ENCODE data around the gene SLC5A10. TPM values are rescaled to one million over a fixed set of nuclear protein-coding genes. Genes with fewer than 3 reads are reported as not detected.
A peak's percentile ranks its signal among the peaks of the same experiment; 100 is the strongest.
"Not testable (repeated sequence)": the region's sequence is repeated elsewhere in the genome, so short reads cannot be mapped to it uniquely, and the experiment has no call there.

SLC5A10 gene
- total RNA-seq, 6 experiments from 2014 or later: 0.07 to 0.14 TPM; not detected in 4

DNA sequence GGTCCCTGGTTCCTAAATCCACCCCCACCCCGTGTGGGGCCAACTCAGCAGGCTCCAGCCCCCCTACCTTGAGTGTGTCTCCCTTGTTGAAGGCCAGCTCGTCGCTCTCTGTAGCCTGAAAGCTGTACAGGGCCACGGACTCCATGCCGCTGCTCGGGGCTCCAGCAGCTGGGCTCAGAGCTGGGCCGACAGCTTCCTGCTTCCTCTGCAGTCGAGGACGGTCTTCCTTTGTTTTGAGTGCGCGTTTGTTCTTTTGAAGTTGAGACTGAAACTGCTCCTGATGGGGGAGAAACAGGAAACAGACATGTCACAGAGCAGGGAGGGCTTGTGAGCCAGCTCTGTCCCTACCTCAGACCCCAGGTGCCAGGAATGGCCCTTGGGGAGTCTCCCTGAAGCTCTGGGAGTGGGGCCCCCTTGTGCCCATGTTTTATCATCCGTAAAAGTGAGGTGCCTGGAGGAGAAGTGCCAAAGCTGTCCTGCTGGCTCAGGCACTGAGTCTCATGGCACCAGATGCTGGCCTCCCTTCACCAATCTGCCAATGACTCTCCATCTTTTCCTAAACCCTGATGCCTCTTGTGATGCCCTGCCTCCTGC is 94.9 kb downstream of the SLC5A10 start, which contains the start of gene GRAP:
TSS of gene GRAP (minus strand) at position 176 of the 594 bp plus-strand sequence. CDS start at position 145, 31 bp downstream.
- H3K9me3 ChIP-seq; H3K27me3 ChIP-seq; H3K4me3 ChIP-seq; H3K27ac ChIP-seq; H3K36me3 ChIP-seq; DNase-seq; H3K4me1 ChIP-seq; intact Hi-C loops (cut with DNase I): not testable (repeated sequence)
- ATAC-seq: peak; percentile 49 to 57 (median 54)
- no CpG with 5 or more reads among the region's 12 CpGs for WGBS (ENCODE audit: insufficient coverage, low coverage, low lambda C conversion rate, missing lambda C conversion rate)

DNA sequence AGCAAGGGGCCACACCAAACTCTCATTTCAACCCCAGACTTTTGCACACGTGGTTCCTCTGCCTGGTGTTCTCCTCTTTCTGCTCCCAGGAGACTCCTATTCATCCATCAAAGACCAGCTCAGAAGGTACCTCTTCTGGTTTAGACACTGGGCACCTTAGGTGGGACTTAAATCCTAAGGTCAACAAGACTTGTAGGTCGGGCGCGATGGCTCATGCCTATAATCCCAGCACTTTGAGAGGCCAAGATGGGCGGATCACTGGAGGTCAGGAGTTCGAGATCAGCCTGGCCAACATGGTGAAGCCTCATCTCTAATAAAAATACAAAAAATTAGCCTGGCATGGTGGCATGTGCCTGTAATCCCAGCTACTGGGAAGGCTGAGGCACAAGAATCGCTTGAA is 95.5 kb downstream of the SLC5A10 start:
- H3K27ac ChIP-seq; H3K27me3 ChIP-seq; DNase-seq; H3K4me1 ChIP-seq; H3K4me3 ChIP-seq; intact Hi-C loops (cut with DNase I); H3K9me3 ChIP-seq; ATAC-seq; H3K36me3 ChIP-seq: not testable (repeated sequence)
- 95% methylated on average over 4 of the region's 7 CpGs for WGBS (ENCODE audit: insufficient coverage, low coverage, low lambda C conversion rate, missing lambda C conversion rate)

DNA sequence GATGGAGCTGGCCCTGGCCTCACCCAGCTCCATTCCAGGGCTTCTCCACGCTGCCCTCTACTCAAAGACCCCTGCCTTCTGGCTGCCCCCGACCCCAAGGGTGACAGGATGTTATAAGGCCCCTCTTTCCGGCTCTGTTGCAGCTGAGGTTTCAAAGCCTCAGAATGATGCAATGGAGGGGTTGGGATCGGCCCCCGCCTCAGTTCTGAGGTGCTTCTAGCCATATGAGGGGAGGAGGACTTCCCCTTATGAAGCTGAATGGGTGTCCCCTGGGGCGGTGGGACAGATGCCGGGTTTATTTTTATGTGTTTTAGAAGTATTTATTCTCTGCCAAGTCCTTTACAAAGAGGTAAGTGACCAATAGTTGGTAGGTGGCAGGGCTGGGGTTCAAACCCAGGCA is 96.9 kb downstream of the SLC5A10 start:
- H3K27me3 ChIP-seq; H3K4me1 ChIP-seq; H3K27ac ChIP-seq; intact Hi-C loops (cut with DNase I); H3K4me3 ChIP-seq; ATAC-seq; DNase-seq; H3K9me3 ChIP-seq; H3K36me3 ChIP-seq: not testable (repeated sequence)
- no CpG with 5 or more reads among the region's 7 CpGs for WGBS (ENCODE audit: insufficient coverage, low coverage, low lambda C conversion rate, missing lambda C conversion rate)

DNA sequence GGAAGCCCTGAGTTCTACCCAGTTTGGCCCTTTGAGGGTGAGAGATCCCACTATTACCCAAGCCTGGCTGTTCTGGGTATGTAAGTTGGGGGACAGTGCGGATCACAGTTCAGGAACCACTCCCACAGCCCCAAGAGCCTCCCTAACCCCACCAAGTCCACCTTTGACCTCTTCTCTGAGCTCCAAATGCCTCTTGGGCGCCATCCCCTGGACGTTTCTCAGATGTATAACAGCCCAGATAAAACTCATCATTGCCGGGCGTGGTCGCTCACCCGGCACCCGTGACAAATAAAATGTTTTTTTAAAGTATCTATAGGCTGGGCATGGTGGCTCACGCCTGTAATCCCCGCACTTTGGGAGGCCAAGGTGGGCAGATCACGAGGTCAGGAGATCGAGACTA is 103.5 kb downstream of the SLC5A10 start:
- H3K27me3 ChIP-seq; H3K4me3 ChIP-seq; H3K9me3 ChIP-seq; DNase-seq; intact Hi-C loops (cut with DNase I); H3K36me3 ChIP-seq; H3K27ac ChIP-seq; H3K4me1 ChIP-seq: not testable (repeated sequence)
- WGBS (ENCODE audit: insufficient coverage, low coverage, low lambda C conversion rate, missing lambda C conversion rate): no CpG with 5 or more reads among the region's 12 CpGs
- peak; percentile 77 to 86 (median 80) for ATAC-seq

DNA sequence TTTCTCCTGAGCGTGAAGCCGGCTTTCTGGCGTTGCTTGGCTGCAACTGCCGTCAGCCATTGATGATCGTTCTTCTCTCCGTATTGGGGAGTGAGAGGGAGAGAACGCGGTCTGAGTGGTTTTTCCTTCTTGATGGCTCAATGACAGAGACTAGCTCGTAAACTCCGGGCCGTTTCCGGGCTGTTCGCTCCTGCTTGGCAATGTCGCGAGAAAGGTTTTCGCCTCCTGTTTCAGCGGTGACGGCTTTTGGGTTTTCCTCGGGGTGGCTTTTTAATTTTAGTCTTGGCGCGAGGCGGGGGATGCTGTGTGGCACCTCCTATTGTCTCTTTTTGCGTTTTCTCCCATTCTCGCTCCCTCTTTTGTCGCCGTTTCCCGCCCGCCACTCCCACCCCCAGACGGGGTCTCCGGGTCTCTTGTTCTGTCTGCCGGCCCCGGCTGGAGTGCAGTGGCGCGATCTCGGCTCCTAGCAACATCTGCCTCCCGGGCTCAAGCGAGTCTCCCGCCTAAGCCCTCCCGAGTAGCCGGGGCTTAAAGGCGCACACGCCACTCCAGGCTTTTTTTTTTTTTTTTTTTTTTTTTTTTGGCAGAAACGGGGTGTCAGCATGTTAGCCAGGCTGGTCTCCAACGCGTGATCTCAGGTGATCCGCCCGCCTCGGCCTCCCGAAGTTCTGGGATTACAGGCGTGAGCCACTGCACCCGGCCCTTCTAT is 110.2 kb downstream of the SLC5A10 start:
- H3K9me3 ChIP-seq; H3K36me3 ChIP-seq; H3K27me3 ChIP-seq; intact Hi-C loops (cut with DNase I); H3K27ac ChIP-seq; H3K4me3 ChIP-seq; H3K4me1 ChIP-seq: not testable (repeated sequence)
- ATAC-seq (peak; percentile 38 to 59 (median 40)), DNase-seq (peak; percentile 45 to 76 (median 64))
- 0% methylated on average over 16 of the region's 51 CpGs for WGBS (ENCODE audit: insufficient coverage, low coverage, low lambda C conversion rate, missing lambda C conversion rate)

DNA sequence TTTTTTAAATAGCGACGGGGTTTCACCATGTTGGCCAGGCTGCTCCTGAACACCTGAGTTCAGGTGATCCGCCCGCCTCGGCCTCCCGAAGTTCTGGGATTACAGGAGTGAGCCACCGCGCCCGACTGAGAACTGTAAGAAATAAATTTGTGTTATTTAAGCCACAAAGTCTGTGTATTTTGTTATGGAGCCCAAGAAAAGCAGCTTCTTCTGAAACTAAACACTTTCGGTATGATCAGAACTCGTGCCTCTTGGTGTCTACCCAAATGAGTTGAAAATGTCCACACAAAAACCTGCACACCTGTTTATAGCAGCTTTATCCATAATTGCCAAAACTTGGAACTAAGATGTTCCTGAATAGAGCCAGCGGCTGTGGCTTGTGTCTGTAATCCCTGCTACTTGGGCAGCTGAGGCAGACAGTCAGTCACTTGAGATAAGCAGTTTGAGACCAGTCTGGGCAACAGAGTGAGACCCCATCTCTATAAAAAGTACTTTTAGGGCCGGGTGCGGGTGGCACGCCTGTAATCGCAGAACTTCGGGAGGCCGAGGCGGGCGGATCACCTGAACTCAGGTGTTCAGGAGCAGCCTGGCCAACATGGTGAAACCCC is 110.9 kb downstream of the SLC5A10 start:
- H3K27me3 ChIP-seq; H3K36me3 ChIP-seq; H3K4me3 ChIP-seq; H3K4me1 ChIP-seq; intact Hi-C loops (cut with DNase I); H3K9me3 ChIP-seq; H3K27ac ChIP-seq; DNase-seq: not testable (repeated sequence)
- ATAC-seq: peak; percentile 73 to 89 (median 84)
- no CpG with 5 or more reads among the region's 20 CpGs for WGBS (ENCODE audit: insufficient coverage, low coverage, low lambda C conversion rate, missing lambda C conversion rate)

DNA sequence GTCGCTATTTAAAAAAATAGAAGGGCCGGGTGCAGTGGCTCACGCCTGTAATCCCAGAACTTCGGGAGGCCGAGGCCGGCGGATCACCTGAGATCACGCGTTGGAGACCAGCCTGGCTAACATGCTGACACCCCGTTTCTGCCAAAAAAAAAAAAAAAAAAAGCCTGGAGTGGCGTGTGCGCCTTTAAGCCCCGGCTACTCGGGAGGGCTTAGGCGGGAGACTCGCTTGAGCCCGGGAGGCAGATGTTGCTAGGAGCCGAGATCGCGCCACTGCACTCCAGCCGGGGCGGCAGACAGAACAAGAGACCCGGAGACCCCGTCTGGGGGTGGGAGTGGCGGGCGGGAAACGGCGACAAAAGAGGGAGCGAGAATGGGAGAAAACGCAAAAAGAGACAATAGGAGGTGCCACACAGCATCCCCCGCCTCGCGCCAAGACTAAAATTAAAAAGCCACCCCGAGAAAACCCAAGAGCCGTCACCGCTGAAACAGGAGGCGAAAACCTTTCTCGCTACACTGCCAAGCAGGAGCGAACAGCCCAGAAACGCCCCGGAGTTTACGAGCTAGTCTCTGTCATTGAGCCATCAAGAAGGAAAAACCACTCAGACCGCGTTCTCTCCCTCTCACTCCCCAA is 111.5 kb downstream of the SLC5A10 start:
- 0% methylated on average over 2 of the region's 44 CpGs for whole genome bisulfite sequencing (ENCODE audit: insufficient coverage, low coverage, low lambda C conversion rate, missing lambda C conversion rate)
- peak in 3 of 4 donors; percentile 43 to 64 (median 46) for ATAC-seq

DNA sequence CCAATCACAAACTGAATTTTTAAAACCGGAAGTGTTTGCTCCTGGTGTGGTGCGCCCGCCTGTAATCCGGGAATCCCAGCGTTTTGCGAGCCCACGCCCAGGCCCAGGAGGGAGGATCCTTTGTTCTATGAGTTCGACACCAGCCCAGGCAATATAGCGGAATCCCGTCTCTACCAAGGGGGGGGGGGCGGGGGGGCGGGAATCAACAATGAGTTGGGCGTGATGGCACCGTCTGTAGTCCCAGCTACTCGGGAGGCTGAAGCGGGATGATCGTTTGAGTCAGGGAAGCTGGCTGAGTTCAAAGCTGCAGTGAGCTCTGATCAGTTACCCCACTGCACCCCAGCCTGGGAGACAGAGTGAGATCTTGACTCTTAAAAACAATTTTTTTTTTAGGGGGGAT is 112.4 kb downstream of the SLC5A10 start:
- H3K36me3 ChIP-seq; H3K27me3 ChIP-seq; H3K9me3 ChIP-seq; H3K4me1 ChIP-seq; intact Hi-C loops (cut with DNase I); H3K4me3 ChIP-seq; ATAC-seq; H3K27ac ChIP-seq: not testable (repeated sequence)
- peak in 1 of 3 donors; percentile 13 for DNase-seq
- 0% methylated on average over 5 of the region's 17 CpGs for WGBS (ENCODE audit: insufficient coverage, low coverage, low lambda C conversion rate, missing lambda C conversion rate)

More for the DNA sequence above, 111.5 kb downstream of the SLC5A10 start:
- H3K4me3 ChIP-seq; H3K9me3 ChIP-seq; intact Hi-C loops (cut with DNase I); H3K36me3 ChIP-seq; H3K27me3 ChIP-seq; H3K4me1 ChIP-seq: not testable (repeated sequence)
- peak overlapping the region in 1 of 3 donors; percentile 74 for H3K27ac ChIP-seq
- TF ChIP-seq POLR2A (IDR thresholded peaks at IDR 0.05): peak; percentile 29
- DNase-seq: peak; percentile 77 to 91 (median 87)

DNA sequence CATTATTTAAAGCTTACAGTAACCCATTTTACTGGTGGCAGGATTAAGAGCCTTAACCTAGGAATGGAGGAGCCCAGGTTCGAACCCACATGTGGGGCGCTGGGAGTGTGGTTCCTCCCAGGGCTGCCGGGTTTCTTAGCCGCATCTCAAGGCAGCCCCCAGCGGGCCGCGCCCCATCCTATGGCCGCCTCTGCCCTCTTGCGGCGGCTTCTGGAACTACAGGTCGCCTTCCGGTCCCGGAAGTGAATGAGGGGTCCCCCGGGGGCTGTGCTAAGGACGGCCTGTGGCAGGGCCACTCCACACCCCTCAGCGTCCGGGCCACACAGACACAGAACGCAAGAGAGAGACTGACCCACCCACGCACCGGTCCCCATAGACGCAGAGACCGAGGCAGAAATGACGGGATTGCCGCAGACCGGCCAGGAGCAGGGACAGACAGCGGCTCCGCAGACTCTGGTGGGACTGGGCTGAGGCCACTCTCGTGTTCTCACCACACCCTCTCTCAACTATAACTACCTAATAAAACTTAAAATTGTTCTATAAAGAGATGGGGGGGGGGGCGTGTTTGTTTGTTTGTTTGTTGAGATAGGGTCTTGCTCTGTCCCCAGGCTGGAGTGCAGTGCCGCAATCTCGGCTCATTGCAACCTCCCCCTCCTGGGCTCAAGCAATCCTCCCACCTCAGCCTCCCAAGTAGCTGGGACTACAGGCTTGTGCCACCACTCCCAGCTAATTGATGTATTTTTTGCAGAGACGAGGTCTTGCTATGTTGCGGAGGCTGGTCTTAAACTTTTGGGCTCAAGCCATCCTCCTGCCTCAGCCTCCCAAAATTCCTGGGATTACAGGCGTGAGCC is 118.6 kb downstream of the SLC5A10 start:
- H3K4me3 ChIP-seq; intact Hi-C loops (cut with DNase I); H3K27me3 ChIP-seq; H3K36me3 ChIP-seq; H3K9me3 ChIP-seq; H3K27ac ChIP-seq; H3K4me1 ChIP-seq; DNase-seq: not testable (repeated sequence)
- whole genome bisulfite sequencing (ENCODE audit: insufficient coverage, low coverage, low lambda C conversion rate, missing lambda C conversion rate): no CpG with 5 or more reads among the region's 34 CpGs
- ATAC-seq: peak; percentile 97 to 99 (median 98)
